GM19351 (cell line): ENCODE data around the gene WBP4.
A peak's percentile ranks its signal among the peaks of the same experiment; 100 is the strongest.

Source experiments
- ATAC-seq: cut with Tn5 transposase; IDR thresholded peaks from one replicate; pipeline ENCODE4 v1.9.1; 2021; ENCODE audit warnings: mild to moderate bottlenecking, moderate library complexity; ENCODE audit not compliant: unreplicated experiment

The WBP4 gene

GRCh38 chr13:41048640-41049039 lies 12.7 kb upstream of the WBP4 start:
- no peak for ATAC-seq

DNA sequence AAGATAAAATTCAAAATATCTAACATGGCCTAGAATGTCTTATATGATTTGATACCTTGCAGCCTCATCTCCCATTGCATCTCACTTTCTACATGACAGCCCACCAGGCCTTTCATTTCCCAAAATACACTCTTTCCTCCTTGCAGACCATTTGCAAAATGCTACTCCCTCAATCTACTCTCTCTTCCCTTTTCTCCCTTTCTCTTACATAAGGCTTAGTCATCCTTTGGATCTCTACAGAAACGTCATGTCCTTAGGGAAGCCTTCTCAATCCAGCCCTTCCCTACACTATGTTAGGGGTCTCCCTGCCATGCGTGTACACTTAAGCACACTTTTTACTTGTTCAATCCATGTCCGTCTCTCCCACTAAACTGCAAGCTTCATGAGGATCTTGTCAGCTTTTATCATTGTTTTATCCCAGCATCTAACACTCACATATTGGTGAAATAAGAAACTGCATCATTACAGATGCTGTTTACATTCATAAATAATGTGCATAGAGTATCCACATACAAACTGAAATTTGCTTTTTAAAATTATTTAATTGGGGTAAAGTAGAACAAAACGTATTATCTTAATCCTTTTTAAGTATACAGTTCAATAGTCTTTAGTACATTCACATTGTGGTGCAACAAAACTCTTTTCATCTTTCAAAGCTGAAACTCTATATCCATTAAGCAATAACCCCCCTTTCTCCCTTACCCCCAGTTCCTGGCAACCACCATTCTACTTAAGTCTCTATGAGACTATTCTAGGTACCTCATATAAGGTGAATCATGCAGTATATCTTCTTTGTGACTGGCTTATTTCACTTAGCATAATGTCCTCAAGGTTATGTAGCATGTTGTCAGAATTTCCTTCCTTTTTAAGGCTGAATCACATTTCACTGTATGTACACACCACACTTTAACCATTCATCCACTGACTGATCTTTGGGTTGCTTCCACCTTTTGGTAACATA lies 11.5 kb upstream of the WBP4 start:
- no peak for ATAC-seq

DNA sequence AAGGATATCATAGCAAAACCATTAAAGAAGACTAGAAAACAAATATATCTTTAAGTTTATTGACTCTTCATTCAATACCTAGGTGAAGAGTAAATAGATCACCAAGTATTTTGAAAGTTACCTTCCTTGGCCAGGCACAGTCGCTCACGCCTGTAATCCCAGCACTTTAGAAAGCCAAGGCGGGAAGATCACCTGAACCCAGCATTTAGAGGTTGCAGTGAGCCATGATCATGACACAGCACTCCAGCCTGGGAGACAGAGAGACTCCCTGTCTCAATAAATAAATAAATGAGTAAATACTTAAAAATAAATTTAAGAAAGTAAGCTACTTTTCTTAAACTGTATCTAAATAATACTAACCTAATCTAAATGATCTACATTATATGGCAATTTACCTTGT lies 8.9 kb upstream of the WBP4 start:
- no peak for ATAC-seq

DNA sequence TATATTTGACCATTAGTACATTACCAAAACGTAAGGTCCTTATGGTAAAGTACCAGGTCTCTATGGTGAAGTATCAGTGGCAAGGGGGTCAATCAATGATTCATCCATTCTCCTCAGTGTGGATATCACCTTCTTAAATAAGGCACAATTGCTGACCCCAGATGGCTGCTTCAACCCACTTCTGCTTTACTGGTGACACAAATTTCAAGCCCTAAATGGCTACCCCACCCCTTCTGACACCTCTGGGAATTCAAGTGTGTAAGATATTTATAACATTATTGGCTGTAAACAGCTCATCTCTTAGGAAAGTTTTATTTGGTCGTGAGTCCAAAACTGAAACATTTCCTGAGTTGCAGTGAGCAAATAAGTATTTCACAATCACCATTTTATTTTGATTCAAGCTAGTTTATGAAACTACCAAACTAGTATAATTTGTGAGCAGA lies 7.9 kb upstream of the WBP4 start:
- ATAC-seq: peak; percentile 75

DNA sequence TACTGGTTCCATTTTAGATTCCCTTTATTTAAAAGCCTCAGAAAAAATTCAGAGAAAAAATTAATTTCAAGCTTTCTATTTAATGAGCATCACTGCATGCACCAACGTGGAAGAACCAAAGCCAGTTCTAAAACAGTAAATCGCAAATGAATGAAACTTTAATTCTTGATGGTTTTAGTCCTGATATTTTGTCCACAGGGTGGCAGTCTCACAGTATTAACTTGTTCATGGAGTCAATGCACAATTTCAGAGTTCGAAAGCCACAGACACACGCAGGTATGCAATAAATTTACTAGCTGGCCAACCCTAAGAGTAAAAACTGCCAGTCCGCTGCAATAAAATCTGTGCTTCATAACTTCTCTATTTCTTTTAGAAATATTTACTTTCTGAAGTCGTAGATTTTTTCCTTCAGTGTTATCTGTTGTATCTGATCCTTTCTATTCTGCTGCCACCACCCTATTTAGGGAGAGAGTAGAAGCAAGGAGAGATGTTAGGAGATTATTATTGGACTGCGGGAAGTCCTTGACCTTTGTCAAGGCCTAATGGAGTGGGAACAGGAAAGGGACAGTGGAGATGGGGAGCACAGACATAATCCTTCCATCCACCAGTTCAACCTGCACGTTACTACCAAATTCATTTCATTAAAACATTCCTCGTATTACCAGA lies 7.0 kb upstream of the WBP4 start:
- no peak for ATAC-seq

DNA sequence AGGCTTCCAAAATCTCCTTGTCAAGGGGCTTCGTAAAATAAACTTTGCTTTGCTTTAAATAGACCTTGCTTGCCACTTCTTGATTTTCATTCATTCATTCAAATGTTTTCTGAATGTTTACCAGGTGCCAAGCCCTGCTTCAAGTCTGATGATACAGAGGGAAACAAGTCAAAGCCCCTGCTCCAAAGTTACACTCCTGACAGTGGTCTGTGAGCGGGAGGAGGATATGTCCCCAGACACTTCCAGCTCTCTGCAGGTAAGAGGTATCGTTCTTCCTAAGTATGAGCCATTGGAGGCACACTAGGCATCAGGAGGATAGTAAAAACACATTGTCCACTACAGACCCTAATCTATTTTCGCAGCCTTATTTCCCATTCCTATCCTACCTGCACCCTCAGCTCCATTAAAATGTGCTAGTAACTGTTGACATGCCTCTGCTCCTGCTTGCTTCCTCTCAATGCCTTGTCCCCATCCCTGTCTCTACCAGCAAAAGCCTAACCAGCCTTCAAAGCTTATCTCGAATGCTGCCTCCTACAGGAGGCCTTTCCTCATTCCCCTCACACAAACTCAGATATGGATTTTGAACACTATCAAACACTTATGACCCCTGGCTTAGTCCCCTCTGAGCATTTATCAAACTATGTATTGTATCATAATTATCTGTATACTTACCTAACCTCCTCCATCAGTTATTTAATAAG lies 6.2 kb upstream of the WBP4 start:
- ATAC-seq: no peak

- ATAC-seq: no peak
These were observed 5.1 kb upstream of the WBP4 start for GRCh38 chr13:41056194-41056593.

- no peak for ATAC-seq
These were observed 4.2 kb upstream of the WBP4 start for GRCh38 chr13:41056826-41057711.

DNA sequence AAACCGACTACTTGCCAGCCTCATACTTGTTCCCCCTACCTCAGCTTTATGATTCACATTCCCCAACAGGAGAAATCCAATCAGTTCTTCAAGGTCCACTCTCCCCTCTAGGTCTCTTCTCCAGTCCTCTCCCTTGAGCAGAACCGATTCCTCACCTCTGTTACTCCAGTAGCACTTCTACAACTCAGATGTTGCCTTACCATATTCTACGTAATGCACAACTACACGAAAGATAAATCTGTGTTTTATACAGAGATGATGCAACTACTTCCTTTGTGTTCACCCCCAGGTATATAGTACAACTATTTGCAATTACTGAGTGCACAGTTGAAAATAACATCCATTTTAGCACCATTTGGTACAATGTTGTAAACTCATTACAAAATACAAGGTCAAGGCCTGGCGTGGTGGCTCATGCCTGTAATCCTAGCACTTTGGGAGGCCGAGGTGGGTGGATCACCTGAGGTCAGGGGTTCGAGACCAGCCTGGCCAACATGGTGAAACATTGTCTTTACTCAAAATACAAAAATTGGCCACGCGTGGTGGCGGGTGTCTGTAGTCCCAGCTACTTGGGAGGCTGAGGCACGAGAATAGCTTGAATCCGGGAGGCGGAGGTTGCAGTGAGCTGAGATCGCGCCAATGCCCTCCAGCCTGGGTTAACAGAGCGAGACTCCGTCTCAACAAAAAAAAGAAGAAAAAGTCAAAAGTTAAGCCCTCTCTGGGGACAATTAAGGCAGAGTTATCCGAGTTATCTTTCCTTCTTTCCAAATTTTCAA lies 2.8 kb upstream of the WBP4 start:
- ATAC-seq: no peak

DNA sequence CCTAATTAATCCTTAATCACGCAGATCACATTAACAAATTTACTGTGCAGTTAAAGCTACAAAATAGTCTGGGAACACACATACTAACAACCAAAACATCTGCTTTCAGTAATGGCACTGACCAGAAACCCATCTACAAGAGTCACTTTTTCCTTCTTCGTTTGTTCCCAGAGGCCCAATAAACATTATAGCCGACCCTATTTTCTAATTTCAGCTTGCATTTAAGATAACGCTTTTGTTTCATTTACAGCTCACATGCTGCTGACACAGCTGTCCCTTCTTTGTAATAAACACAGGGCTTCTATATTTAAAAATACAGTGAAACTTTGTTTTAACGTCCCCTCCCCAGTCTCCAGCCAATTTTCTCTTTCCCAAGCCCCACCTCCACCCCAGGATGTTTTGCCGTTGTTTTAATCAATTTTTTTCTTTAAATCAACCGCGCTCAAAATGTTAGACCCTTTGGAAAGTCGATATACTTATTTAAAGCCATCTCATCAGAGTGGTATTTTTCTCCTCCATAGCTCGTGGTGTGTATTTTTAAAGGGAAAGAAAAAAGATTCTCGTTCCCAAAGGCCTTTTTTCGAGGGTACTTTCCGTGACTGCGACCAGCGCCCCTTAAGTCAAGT lies 1.7 kb upstream of the WBP4 start:
- no peak for ATAC-seq

DNA sequence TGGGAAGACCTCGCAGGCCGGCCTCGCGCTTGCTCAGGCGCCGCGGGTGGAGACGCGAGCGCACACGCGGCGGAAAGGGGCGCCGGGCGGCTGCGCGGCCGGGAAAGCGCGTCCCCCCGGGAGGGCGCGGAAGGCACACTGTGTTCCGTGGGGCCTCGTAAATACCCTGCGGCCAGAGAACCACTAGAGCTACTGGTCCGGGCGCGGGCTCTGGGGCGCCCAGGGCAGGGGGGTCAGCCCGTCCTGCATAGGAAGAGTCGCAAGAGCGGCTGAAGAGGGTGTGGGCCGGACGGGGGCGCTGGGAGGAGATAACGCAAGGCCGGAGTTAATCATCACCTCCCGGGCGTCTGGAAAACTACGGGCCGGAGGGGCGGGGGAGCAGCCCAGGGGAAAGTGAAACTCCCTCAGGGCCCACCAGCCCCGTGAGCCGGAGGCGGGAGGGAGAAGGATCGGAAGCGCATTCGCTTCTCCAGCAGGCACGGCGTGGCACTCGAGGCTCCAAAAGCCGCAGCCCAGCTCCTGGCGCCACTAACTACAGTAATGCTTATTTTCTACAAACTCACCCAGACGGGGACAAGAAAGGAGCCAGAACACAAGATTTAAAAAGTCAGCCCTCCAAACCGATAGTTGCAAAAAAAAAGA lies 1.1 kb upstream of the WBP4 start:
- peak; percentile 35 for ATAC-seq

- ATAC-seq: peak; percentile 31
These were observed 610 bp upstream of the WBP4 start for GRCh38 chr13:41060724-41061074.

- peak; percentile 36 for ATAC-seq
These were observed 867 bp downstream of the WBP4 start for GRCh38 chr13:41061914-41062837.

- ATAC-seq: no peak
These were observed 3.2 kb downstream of the WBP4 start for GRCh38 chr13:41064493-41064892.

DNA sequence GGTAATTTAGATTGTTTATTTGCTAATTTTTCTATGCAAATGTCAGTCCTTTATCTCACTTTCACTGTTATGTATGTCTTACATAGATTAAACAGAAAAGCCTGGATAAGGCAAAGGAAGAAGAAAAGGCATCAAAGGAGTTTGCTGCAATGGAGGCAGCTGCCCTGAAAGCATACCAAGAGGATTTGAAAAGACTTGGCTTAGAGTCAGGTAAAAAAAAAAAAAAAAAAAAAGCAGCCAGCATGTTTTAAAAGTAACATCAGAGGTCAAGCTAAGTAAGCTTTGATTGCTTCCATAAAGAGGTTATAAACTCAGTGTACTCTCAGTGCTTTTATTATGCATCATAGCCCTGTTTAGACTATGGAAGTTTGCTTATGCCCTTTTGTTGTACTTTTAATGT lies 3.8 kb downstream of the WBP4 start:
- no peak for ATAC-seq

DNA sequence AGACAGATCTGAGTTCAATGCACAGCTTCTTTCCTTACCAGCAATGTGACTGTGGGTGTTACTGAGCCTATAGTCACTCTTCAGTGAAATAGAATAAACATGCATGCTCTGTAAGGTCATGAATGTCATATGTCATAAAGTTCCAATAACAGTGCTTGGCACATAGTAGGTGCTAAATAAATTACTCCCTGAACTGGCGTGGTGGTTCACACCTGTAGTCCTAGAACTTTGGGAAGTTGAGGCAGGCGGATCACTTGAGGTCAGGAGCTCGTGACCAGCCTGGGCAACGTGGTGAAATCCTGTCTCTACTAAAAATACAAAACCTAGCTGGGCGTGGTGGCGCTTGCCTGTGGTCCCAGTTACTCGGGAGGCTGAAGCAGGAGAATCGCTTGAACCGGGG lies 13.2 kb downstream of the WBP4 start:
- no peak for ATAC-seq

DNA sequence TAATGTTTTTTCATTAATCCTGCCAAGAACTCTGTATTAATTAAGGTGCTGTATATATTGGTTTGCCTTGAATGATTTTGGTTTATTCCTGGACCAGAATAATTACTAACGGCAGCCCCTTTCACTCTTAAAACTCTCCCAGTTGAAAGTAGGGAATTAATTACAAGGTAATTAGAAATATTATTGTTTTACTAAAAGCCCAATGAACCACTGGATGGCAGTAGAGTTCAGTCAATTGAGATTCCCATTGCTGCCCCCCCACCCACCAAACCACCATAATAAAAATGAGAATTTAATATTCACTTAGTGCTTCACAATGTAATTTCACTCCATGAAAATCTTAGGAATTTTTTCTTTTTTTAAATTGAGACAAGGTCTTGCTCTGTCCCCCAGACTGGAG lies 13.7 kb downstream of the WBP4 start:
- ATAC-seq: no peak

- no peak for ATAC-seq
These were observed 14.2 kb downstream of the WBP4 start for GRCh38 chr13:41075485-41075884.
